Measurements from ENCODE around the gene PBOV1.

The PBOV1 gene

DNA sequence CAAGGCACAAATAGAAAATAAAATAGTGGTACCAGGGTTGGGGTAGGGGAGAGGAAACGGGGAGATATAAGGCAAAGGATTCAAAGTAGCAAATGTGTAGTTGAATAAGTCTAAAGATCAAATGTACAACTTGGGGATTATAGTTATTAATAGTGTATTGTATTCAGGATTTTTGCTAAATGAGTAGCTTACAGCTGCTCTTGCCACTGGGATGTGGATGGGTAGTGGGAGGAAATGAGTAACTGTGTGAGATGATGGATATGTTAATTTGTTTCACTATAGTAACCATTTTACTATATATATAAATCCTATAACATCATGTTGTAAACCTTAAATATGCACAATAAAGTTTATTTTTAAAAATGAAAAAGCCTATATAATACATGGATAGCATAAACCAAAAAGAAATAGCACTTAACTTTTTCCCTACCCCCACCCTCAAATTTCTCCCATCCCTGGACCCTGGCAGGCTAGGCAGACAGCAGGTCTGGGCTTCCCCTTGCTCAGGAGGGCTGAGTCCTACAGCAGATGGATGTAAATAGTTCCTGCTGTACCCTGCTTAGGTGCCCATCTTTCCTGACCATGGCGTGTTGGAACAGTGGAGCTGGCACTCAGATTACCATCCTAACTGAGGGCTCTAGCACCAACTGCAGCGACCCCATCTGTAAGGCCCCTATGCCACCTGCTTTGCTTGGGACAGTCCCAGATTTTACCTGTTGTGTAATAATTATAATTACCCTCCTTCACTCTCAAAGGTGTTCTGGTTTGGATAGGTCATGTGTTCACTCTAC lies 28.6 kb upstream of the PBOV1 start:
- H3K4me3 ChIP-seq (ENCODE audit: low read length), result no peak overlapping the region
- TF ChIP-seq ZNF274 (IDR thresholded peaks at IDR 0.05; ENCODE audit: low read depth, low read length), result no peak

GRCh38 chr6:138245751-138246150 lies 27.5 kb upstream of the PBOV1 start:
- no peak overlapping the region for H3K4me3 ChIP-seq (ENCODE audit: low read length)
- TF ChIP-seq ZNF274 (IDR thresholded peaks at IDR 0.05; ENCODE audit: low read depth, low read length), result no peak

GRCh38 chr6:138242987-138243592 lies 24.8 kb upstream of the PBOV1 start:
- no peak for TF ChIP-seq ZNF274 (IDR thresholded peaks at IDR 0.05; ENCODE audit: low read depth, low read length)
- H3K4me3 ChIP-seq (ENCODE audit: low read length), result no peak overlapping the region

- no peak for TF ChIP-seq ZNF274 (IDR thresholded peaks at IDR 0.05; ENCODE audit: low read depth, low read length)
Measured at GRCh38 chr6:138241934-138242333, 23.6 kb upstream of the PBOV1 start.

DNA sequence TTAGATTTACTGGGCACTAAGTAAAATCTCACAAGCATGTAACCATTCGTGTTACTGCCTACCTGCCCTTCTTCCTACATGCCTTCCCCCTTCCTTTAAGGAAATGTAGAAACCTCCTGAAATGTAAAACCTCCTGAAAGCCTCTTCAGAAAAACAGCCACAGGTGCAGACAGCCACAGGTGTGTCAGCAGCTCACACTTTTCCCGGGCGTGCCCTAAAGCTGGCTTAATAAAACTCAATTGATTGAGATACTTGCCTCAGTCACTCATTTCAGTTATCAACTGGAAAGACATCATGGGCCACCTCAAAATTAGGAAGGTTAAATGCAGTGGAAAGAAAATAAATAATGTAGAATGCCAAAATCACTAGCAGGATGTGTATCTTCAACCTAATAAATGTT lies 23.1 kb upstream of the PBOV1 start:
- no peak overlapping the region for H3K4me3 ChIP-seq (ENCODE audit: low read length)
- no peak for TF ChIP-seq ZNF274 (IDR thresholded peaks at IDR 0.05; ENCODE audit: low read depth, low read length)

More at GRCh38 chr6:138241934-138242333, 23.6 kb upstream of the PBOV1 start:
- H3K4me3 ChIP-seq (ENCODE audit: low read length), result no peak overlapping the region

GRCh38 chr6:138240476-138241245 lies 22.4 kb upstream of the PBOV1 start:
- TF ChIP-seq ZNF274 (IDR thresholded peaks at IDR 0.05; ENCODE audit: low read depth, low read length), result no peak
- no peak overlapping the region for H3K4me3 ChIP-seq (ENCODE audit: low read length)

DNA sequence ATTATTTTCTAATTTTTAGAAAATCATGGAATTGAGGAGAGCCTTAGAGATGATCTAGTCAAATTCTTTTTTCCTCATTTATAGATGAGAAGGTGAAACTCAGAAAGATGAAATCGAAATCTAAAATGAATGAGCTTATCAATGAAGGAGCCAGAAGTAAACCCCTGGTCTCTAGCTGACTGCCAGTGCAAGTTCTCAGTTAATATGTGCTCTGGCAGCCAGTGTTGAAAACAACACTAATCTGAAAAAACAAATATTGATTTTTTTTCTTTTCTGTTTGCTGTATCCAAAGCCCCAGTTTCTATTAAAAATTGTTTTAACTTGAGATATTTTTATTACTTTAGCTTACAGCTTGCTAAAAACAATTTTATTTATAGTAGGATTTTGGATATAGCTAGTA lies 21.5 kb upstream of the PBOV1 start:
- no peak for TF ChIP-seq ZNF274 (IDR thresholded peaks at IDR 0.05; ENCODE audit: low read depth, low read length)

GRCh38 chr6:138238368-138238767 lies 20.1 kb upstream of the PBOV1 start:
- no peak overlapping the region for H3K4me3 ChIP-seq (ENCODE audit: low read length)

More for the DNA sequence above, 21.5 kb upstream of the PBOV1 start:
- no peak overlapping the region for H3K4me3 ChIP-seq (ENCODE audit: low read length)

DNA sequence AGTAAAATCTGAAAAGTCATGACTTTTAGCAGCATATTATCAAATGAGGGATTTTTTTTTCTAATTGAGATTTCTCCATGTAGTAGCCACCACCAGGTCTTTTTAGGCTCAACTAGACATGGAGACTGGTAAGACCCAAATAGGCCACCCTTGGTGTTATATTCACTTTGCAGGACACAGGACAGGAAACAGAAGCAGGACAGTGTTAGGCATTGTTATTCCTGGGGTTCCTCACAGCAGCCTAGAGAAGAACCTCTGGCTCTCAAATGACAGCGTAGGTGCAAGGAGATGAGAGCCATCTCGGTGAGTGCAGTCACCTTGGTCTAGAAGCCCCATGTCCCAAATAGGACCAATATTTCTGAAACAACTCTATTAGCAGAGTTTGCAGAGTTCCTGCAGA lies 19.2 kb upstream of the PBOV1 start:
- TF ChIP-seq ZNF274 (IDR thresholded peaks at IDR 0.05; ENCODE audit: low read depth, low read length), result no peak
- no peak overlapping the region for H3K4me3 ChIP-seq (ENCODE audit: low read length)

More at GRCh38 chr6:138238368-138238767, 20.1 kb upstream of the PBOV1 start:
- no peak for TF ChIP-seq ZNF274 (IDR thresholded peaks at IDR 0.05; ENCODE audit: low read depth, low read length)

GRCh38 chr6:138235693-138236092 lies 17.4 kb upstream of the PBOV1 start:
- no peak overlapping the region for H3K4me3 ChIP-seq (ENCODE audit: low read length)
- no peak for TF ChIP-seq ZNF274 (IDR thresholded peaks at IDR 0.05; ENCODE audit: low read depth, low read length)

- H3K4me3 ChIP-seq (ENCODE audit: low read length), result no peak overlapping the region
- no peak for TF ChIP-seq ZNF274 (IDR thresholded peaks at IDR 0.05; ENCODE audit: low read depth, low read length)
Measured at GRCh38 chr6:138235205-138235604, 16.9 kb upstream of the PBOV1 start.

DNA sequence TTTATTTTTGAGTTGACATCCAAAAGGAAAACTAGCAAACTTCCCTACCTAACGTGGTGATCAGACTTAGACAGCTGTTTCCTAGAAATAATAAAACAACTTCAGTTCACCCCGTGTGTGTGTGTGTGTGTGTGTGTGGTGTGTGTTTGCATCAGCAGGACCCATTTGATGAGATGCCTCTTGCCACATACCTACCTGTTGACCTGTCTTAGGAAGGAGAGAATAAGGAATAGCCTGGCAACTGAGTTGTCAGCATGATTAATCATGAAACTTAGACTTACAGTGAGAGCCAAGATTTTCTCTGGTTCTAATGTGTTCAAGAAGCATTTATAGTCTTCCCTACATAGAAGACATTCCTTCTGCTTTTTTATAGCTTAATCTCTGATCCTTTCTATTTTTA lies 16.1 kb upstream of the PBOV1 start:
- TF ChIP-seq ZNF274 (IDR thresholded peaks at IDR 0.05; ENCODE audit: low read depth, low read length), result no peak
- no peak overlapping the region for H3K4me3 ChIP-seq (ENCODE audit: low read length)

GRCh38 chr6:138231381-138231886 lies 13.1 kb upstream of the PBOV1 start:
- no peak for TF ChIP-seq ZNF274 (IDR thresholded peaks at IDR 0.05; ENCODE audit: low read depth, low read length)
- H3K4me3 ChIP-seq (ENCODE audit: low read length), result no peak overlapping the region

GRCh38 chr6:138230759-138231380 lies 12.6 kb upstream of the PBOV1 start:
- H3K4me3 ChIP-seq (ENCODE audit: low read length), result no peak overlapping the region
- TF ChIP-seq ZNF274 (IDR thresholded peaks at IDR 0.05; ENCODE audit: low read depth, low read length), result no peak
